T-helper 17 cell (primary cell): ENCODE measurements around the gene CXorf65. TPM values are rescaled to one million over a fixed set of nuclear protein-coding genes. Genes with fewer than 3 reads are reported as not detected.
A peak's percentile ranks its signal among the peaks of the same experiment; 100 is the strongest.

Experiments
- ATAC-seq: fragments of 150-1000 bp; cut with Tn5 transposase; 2 replicates; pipeline ENCODE4 v1.10.0; 2021; ENCODE audit warnings: mild to moderate bottlenecking, moderate library complexity
- DNase-seq, 3 donors: peaks; one replicate each; pipeline versions ENCODE4 v3.0.0 to v3.0.0-alpha.2; 2020 to 2021
- H3K9me3 ChIP-seq: one replicate; pipeline ENCODE4 v1.7.0; 2013; ENCODE audit warnings: low read length, mild to moderate bottlenecking; ENCODE audit not compliant: control insufficient read depth, poor library complexity, severe bottlenecking
- H3K27ac Mint-ChIP-seq: one replicate; pipeline ENCODE4 v1.8.0; 2022; ENCODE audit warnings: mild to moderate bottlenecking, moderate library complexity, mixed read lengths
- H3K27me3 Mint-ChIP-seq: one replicate; pipeline ENCODE4 v1.8.0; 2022; ENCODE audit warnings: mixed read lengths
- H3K36me3 Mint-ChIP-seq: one replicate; pipeline ENCODE4 v1.8.0; 2022; ENCODE audit warnings: low read depth, mixed read lengths
- H3K4me1 Mint-ChIP-seq: one replicate; pipeline ENCODE4 v1.8.0; 2022; ENCODE audit warnings: mild to moderate bottlenecking, mixed read lengths
- H3K4me3 Mint-ChIP-seq: one replicate; pipeline ENCODE4 v1.8.0; 2022; ENCODE audit warnings: mild to moderate bottlenecking, moderate library complexity, mixed read lengths
- total RNA-seq, 4 donors: library from RNA in 2 of 4; stranded (reverse) in 2 of 4; gene quantifications; one replicate each; pipeline ENCODE4 v1.2.3 and lab custom pipeline; 2022 to 2026

CXorf65 gene
- total RNA-seq, 2 donors from 2014 or later = 57.7 to 68.3 TPM

DNA sequence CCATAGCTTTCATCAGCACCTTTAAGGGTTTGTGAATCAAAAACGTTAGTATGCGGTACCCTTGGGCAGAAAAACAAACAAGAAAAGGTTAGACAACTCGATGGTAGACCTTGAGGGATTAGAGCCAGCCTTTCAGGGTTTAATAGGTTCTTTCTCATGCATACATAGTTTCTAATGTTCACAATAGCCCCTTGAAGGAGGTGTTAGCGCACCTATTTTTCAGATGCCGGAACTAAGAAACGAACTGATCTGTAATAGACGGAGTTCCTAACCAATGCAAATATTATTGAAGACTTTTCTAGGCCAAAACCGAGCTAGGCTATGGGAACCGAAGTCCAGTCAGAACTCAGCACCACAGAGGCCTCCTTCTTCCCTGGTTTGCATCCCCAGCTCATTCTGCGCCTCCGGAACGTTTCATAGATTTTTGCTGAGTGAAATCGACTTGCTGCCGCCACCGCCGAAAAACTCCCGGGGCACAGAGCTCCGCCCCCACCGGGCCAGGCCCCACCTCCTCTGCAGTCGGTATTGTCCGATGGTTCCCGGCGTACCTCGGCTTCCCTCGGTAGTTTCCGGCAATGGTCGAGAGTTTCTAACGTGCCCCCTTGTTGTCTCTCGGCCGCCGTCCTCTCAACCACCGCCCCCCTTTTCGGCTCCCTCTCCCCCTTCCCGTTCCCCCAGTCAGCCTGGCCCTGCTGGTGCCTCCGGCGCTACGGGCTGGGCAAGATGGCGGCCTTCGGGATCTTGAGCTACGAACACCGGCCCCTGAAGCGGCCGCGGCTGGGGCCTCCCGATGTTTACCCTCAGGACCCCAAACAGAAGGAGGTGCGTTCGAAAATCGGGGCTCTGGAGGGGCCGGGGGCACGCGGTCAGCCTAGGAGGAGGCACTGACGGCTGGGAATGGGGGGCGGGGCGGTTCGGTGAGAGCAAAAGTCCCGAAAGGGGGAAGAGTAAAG is 11.8 kb upstream of the CXorf65 start, which contains the start of gene MED12:
Gene MED12 (plus strand): TSS at position 565 of the 953 bp plus-strand sequence. CDS start 159 bp downstream, at position 724.
- peaks cover 6% of the 10 kb centered on the region for H3K36me3 Mint-ChIP-seq
- peak within 1 kb of the TSS; percentile 84 for H3K4me3 Mint-ChIP-seq
- peaks cover 9% of the 10 kb centered on the region for H3K4me1 Mint-ChIP-seq
- ATAC-seq (peak; percentile 97), DNase-seq (peak; percentile 65 to 73 (median 71))
- H3K27ac Mint-ChIP-seq = peak within 1 kb of the TSS; percentile 81
- no peaks in the 10 kb centered on the region for H3K27me3 Mint-ChIP-seq
- H3K9me3 ChIP-seq = no peaks in the 10 kb centered on the region

DNA sequence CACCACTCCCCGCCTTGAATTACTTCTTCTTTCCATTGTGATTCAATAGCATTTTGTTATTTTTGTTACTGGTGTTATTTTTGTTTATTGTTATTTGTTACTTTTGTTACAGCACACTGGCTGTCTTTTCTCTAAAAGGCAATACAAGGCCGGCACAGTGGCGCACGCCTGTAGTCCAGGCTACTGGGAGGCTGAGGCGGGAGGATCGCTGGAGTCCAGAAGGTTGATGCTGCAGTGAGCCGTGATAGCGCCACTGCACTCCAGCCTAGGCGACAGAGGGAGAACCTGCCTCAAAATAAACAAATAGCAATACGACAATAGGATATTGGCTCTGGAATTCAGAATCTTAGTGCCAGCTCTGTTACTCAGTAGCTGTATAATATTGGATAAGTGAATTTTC is 10.8 kb upstream of the CXorf65 start:
- H3K27me3 Mint-ChIP-seq = no peaks in the 10 kb centered on the region
- ATAC-seq (no peak), DNase-seq (no peak)
- peaks cover 10% of the 10 kb centered on the region for H3K4me1 Mint-ChIP-seq
- no peaks in the 10 kb centered on the region for H3K9me3 ChIP-seq
- H3K36me3 Mint-ChIP-seq = peaks cover 2% of the 10 kb centered on the region
- H3K4me3 Mint-ChIP-seq = no peak overlapping the region
- H3K27ac Mint-ChIP-seq = peak overlapping the region; percentile 29

DNA sequence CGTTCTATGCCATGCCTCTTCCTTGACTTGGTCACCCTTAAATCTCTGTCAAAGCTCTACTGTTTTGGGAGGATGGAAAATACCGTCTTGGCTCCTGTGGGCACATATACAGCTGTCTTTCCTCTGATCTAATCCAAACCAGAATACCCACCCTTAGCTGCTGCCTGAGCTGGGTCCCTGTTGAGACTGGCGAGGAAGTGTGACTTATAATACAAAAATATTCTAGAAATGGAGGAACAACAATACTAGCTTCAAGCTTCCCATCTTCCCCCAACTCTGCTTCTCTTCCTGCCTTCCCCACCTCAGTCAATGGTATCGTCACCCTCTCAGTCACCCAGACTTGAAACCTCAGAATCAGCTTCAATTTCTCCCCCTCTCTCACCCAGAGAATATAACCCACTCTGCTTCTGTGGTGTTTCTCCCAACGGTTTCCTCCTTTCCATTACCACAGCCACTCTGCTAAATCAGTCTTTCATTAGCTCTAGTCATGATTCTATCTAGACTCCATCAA is 5.4 kb upstream of the CXorf65 start:
- peaks cover 7% of the 10 kb centered on the region for H3K36me3 Mint-ChIP-seq
- no peaks in the 10 kb centered on the region for H3K9me3 ChIP-seq
- H3K27ac Mint-ChIP-seq = peak overlapping the region; percentile 100
- DNase-seq (peak in 1 of 3 donors; percentile 15), ATAC-seq (peak; percentile 72)
- H3K4me3 Mint-ChIP-seq = peak overlapping the region; percentile 95
- H3K27me3 Mint-ChIP-seq = no peaks in the 10 kb centered on the region
- peaks cover 20% of the 10 kb centered on the region for H3K4me1 Mint-ChIP-seq

DNA sequence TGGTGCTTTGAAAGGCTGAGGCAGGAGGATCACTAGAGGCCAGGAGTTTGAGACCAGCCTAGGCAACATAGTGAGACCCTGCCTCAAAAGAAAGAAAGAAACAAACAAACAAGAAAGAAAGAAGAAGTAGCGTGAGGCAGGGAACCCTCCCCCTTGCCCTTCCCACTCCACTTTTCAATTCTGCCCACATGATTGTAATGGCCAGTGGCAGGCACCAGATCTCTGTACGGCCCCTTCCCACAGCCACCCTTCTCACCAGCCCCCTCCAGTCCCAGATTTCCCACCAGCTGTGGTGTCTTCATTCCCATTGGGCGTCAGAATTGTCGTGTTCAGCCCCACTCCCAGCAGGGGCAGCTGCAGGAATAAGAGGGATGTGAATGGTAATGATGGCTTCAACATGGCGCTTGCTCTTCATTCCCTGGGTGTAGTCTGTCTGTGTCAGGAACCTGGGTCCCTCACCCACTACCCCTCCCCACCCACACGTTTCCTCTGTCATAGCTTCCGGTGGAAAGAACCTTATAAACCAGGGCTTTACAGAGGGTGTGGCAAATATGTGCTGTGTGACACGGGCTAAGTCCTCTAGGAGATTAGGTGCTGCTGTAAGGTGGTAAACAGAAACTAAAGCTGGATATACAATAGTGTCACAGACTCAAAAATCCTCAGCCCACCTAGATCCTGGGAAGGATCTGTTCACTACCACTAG is 4.8 kb upstream of the CXorf65 start, which contains the start of gene IL2RG:
Gene IL2RG (minus strand): TSS at position 437 of the 703 bp plus-strand sequence. CDS start 38 bp downstream, at position 399.
- Mint-ChIP-seq H3K27ac (peak within 1 kb of the TSS; percentile 100), H3K4me3 (peak within 1 kb of the TSS; percentile 95), H3K27me3 (no peaks in the 10 kb centered on the region), H3K4me1 (peaks cover 24% of the 10 kb centered on the region), H3K36me3 (peaks cover 10% of the 10 kb centered on the region)
- no peaks in the 10 kb centered on the region for H3K9me3 ChIP-seq
- DNase-seq (peak; percentile 51 to 67 (median 57)), ATAC-seq (peak; percentile 89)

DNA sequence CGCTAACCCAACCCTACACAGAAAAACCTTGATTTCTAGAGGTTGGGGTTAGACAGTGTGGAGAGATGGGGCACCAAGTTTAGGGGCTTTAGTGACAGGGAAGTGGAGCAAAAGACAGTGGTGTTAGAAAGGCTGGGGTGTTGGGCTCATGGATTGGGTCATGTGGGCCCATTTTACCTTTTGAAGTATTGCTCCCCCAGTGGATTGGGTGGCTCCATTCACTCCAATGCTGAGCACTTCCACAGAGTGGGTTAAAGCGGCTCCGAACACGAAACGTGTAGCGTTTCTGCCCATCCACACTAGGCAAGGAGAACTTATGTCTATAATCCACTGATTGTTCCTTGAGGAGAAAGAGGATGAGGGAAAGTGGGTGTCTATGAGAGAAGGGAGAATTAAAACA is 2.5 kb upstream of the CXorf65 start:
- Mint-ChIP-seq H3K36me3 (peaks cover 10% of the 10 kb centered on the region), H3K27ac (peak overlapping the region; percentile 100), H3K27me3 (no peaks in the 10 kb centered on the region), H3K4me1 (peaks cover 36% of the 10 kb centered on the region), H3K4me3 (peak overlapping the region; percentile 95)
- no peaks in the 10 kb centered on the region for H3K9me3 ChIP-seq
- ATAC-seq = no peak
- no peak for DNase-seq

DNA sequence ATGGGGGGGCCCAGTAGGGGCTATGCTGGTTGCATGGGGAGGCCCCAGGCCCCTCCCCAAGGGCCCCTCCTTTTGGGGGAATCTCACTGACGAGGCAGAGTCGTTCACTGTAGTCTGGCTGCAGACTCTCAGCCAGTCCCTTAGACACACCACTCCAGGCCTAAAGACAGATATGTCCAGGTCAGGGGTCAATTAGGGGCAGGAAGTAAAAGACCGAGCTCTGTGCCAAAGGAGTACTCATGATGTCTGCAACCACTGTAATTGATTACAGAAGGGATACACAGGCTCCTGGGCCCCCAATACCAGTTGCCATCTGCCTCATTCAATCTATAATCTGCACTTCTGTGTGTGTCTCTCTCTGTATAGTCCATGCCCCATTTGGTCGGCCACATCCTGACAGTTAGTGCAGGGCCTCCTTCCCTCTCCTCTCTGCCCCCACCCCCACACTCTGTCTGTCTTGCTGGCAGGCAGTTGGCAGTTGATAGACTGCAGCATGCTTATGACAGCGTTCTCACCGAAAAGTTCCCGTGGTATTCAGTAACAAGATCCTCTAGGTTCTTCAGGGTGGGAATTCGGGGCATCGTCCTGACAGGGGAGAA is 1.3 kb upstream of the CXorf65 start:
- no peaks in the 10 kb centered on the region for H3K9me3 ChIP-seq
- ATAC-seq (no peak), DNase-seq (no peak)
- peaks cover 10% of the 10 kb centered on the region for H3K36me3 Mint-ChIP-seq
- peak overlapping the region; percentile 95 for H3K4me3 Mint-ChIP-seq
- H3K4me1 Mint-ChIP-seq = peaks cover 43% of the 10 kb centered on the region
- H3K27me3 Mint-ChIP-seq = no peaks in the 10 kb centered on the region
- peak overlapping the region; percentile 100 for H3K27ac Mint-ChIP-seq

DNA sequence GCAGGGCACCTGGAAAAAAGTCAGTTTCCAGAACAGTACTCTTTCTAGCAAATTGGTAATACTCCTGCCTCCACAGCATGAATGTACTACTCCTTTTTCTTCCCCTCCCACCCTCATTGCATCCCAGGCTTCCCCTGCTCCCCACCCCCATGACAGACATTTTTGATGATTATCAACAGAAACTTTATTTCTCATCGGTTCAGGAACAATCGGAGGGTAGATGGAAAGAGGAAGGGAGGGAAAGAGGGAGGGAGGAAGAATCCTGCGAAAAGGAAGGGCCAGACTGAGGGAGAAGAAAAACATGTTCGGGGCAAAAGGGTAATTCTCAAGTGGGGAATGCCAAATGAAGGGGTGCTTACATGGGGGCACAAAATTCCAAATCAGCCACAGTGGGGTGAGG is 705 bp upstream of the CXorf65 start:
- peaks cover 10% of the 10 kb centered on the region for H3K36me3 Mint-ChIP-seq
- no peaks in the 10 kb centered on the region for H3K27me3 Mint-ChIP-seq
- ATAC-seq (no peak), DNase-seq (no peak)
- no peaks in the 10 kb centered on the region for H3K9me3 ChIP-seq
- peak overlapping the region; percentile 100 for H3K27ac Mint-ChIP-seq
- peaks cover 46% of the 10 kb centered on the region for H3K4me1 Mint-ChIP-seq
- peak overlapping the region; percentile 95 for H3K4me3 Mint-ChIP-seq

DNA sequence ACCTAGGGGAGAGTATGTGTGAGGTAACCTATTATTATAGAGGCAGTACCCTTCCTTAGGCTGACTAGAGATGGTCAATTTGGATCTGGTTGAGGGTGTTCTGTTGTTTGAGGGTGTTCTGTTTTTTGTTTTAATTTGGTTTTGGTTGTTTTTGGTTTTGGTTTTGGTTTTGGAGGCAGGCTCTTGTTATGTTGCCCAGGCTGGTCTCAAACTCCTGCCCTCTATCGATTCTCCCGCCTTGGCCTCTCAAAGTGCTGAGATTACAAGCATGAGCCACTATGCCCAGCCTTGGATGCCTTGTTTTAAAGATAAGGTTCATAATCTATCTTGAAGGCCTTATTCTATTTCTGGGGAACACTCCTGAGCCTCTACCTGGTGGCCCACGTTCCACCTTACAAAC is 912 bp downstream of the CXorf65 start:
- ATAC-seq = no peak
- DNase-seq = no peak
- H3K36me3 Mint-ChIP-seq = peaks cover 7% of the 10 kb centered on the region

DNA sequence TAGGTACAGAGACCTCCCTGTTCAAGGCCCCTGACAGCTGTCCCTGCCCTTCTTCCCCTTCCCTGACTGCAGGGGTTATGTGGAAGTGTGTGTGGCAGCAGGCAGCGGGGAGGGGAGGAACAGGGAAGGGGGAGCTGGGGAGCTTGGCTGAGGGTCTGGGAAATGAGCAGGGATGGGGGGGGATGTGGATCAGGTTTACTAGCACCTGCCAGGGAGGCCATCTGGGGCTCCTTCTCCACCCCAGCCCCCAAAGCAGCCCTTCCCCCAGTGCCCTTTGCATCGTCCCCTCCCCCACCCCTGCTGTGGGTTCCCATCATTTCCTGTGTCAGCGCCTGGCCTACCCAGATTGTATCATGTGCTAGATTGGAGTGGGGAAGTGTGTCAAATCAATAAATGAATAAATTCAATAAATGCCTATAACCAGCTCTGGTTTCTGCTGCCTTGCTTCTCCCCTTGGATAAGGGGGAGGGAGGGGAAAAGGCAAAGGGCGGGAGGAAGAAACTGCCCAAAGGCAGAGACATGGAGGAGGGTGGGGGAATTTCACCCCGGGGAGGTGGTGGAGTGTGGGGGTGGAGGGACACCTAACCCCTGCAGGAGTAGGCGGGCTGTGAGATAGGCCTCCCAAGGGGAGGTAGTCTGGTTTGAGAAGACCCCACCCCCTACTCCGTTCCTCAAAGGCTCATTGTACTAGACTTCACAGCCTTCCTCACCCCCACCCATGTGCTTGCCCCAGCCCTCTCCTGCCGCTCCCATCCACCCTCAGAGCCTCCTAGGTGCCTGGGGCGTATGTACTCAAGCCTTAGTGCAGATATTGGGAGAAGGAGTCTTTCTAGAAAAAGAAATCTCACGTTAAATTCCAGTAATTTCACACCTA is 3.2 kb downstream of the CXorf65 start:
- DNase-seq (peak in 2 of 3 donors; percentile 27 to 36), ATAC-seq (peak; percentile 63)
- Mint-ChIP-seq H3K36me3 (peaks cover 4% of the 10 kb centered on the region), H3K27ac (peak overlapping the region; percentile 94), H3K27me3 (no peaks in the 10 kb centered on the region), H3K4me3 (peak overlapping the region; percentile 84), H3K4me1 (peaks cover 55% of the 10 kb centered on the region)
- H3K9me3 ChIP-seq = no peaks in the 10 kb centered on the region

More for the DNA sequence above, 912 bp downstream of the CXorf65 start:
- H3K4me1 Mint-ChIP-seq = peaks cover 48% of the 10 kb centered on the region
- peak overlapping the region; percentile 100 for H3K27ac Mint-ChIP-seq
- H3K27me3 Mint-ChIP-seq = no peaks in the 10 kb centered on the region
- H3K9me3 ChIP-seq = no peaks in the 10 kb centered on the region
- peak overlapping the region; percentile 83 for H3K4me3 Mint-ChIP-seq

DNA sequence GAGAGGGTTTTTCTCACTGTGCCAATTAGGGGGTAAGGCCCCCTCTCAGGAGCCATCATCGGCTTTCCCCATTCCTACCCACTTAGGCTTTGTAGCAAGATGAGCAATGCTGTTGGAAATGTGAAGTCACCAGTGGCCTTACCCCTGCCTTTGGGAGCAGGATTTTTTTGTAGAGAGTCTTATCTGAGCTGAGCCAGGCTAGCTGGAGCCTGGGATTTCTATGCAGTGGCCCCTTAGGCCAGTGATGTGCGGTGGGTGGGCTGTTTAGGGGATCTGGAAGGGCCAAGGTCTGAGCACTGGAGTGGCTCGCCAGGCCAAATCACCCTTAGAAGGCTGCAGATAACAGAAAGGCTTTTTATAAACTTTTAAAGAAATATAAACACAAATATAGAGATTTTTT is 4.2 kb downstream of the CXorf65 start:
- Mint-ChIP-seq H3K36me3 (peaks cover 3% of the 10 kb centered on the region), H3K4me3 (peak overlapping the region; percentile 68), H3K27ac (peak overlapping the region; percentile 94), H3K4me1 (peaks cover 57% of the 10 kb centered on the region), H3K27me3 (no peaks in the 10 kb centered on the region)
- no peaks in the 10 kb centered on the region for H3K9me3 ChIP-seq
- ATAC-seq (no peak), DNase-seq (no peak)

DNA sequence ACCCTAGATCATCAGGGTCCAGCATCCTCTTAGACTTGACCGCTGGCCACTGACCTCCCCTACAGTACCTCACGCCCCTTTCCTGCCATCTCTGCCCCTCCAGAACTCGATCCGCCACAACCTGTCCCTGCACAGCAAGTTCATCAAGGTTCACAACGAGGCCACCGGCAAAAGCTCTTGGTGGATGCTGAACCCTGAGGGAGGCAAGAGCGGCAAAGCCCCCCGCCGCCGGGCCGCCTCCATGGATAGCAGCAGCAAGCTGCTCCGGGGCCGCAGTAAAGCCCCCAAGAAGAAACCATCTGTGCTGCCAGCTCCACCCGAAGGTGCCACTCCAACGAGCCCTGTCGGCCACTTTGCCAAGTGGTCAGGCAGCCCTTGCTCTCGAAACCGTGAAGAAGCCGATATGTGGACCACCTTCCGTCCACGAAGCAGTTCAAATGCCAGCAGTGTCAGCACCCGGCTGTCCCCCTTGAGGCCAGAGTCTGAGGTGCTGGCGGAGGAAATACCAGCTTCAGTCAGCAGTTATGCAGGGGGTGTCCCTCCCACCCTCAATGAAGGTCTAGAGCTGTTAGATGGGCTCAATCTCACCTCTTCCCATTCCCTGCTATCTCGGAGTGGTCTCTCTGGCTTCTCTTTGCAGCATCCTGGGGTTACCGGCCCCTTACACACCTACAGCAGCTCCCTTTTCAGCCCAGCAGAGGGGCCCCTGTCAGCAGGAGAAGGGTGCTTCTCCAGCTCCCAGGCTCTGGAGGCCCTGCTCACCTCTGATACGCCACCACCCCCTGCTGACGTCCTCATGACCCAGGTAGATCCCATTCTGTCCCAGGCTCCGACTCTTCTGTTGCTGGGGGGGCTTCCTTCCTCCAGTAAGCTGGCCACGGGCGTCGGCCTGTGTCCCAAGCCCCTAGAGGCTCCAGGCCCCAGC is 5.7 kb downstream of the CXorf65 start:
- H3K27ac Mint-ChIP-seq = peak overlapping the region; percentile 94
- H3K27me3 Mint-ChIP-seq = no peaks in the 10 kb centered on the region
- H3K4me3 Mint-ChIP-seq = peak overlapping the region; percentile 12
- peak; percentile 27 for ATAC-seq
- no peaks in the 10 kb centered on the region for H3K9me3 ChIP-seq
- DNase-seq = no peak
- no peaks in the 10 kb centered on the region for H3K36me3 Mint-ChIP-seq
- peaks cover 51% of the 10 kb centered on the region for H3K4me1 Mint-ChIP-seq
